ENCODE results near the gene GGT1.
"Not testable (repeated sequence)": the region's sequence is repeated elsewhere in the genome, so short reads cannot be mapped to it uniquely, and the experiment has no call there.

Gene GGT1

DNA sequence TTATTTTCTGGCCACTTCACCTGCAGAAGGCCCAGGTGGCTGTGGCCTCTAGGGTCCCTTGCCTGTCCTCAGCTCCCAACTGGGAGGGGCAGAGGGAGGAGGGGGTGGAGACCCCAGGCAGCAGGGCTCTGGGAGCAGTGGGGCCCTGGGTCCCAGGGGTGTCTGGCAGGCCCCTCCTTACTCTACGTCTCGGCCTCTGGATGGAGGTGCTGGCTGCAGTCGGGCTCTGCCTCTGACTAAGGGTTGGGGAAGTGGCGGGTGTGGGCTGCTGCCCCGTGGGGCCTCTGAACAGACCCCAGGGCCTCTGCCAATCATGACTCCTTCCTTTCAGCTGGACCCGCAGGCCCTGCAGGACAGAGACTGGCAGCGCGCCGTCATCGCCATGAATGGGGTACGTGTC lies 41.4 kb downstream of the GGT1 start:
- not testable (repeated sequence) for DNase-seq

DNA sequence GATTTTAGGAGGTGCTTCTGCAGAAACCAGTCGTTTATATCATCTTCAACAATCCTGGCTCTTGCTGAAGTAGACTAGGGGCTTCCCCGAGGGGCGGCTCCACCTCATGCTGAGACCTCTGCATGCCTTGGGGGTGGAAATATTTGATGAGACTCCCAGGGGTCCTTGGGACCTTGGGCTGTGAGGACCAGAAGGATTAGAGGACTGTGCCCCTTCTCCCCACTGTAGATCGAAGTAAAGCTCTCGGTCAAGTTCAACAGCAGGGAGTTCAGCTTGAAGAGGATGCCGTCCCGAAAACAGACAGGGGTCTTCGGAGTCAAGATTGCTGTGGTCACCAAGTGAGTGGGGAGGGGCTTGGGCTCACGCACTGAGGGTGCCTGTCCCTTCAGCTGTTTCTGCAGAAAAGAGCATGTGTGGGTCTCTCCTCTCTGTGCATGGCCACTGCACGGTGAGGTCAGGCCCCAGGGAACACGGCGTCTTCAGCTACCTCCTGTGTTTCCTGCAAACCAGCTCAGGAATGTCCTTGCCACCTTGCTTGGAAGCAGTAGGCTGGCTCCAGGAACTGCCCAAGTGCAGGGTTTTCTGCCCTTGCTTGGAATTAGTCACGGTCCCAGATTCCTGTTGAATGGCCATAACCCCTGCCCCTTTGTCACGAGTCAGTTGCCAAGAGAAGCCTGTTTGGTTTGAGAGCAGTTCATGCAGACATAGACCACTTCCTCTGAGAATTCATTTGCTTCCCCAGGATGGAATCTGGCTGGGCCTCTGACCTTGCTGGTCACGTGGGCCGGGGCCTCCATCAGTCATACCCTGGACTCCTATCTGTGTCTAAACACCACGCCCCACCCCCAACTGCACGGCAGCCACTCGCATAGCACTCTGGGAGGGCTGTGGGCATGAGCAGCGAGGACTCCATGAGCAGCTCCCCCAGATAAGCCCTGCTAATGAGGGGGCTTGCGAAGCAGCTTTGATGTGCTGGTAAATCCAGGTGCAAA lies 42.7 kb downstream of the GGT1 start:
- not testable (repeated sequence) for DNase-seq

DNA sequence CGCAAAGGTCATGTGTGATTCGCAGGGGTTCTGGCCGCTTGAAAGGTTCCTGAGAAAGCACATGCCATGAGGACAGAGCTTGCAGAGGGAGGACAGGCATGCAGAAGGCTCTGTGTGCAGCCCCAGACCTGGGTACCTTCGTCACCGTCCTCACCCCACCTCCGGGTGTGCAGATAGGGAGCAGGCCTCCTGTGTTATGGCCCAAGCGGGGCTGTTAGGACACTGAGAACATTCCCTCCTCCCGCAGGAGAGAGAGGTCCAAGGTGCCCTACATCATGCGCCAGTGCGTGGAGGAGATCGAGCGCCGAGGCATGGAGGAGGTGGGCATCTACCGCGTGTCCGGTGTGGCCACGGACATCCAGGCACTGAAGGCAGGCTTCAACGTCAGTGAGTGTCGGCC lies 43.8 kb downstream of the GGT1 start:
- DNase-seq: not testable (repeated sequence)

DNA sequence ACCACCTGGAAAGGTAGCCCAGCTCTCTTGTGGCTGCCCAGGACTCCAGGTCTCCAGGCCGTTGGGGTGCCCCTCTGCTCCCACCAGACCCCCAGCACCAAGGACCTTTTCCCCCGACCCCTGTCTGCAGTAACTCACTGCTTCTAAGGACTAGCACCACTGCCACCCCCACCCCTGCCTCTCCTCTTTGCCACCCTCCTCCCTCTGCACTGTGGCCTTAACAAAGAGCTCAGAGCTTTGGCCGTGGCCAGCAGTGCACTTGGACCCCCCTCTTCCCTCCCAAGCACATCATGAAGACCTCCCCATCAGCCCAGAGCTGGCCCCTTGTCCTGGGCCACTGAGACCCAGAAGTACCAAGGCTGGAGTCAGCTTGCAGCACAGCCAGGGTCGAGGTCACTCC lies 46.4 kb downstream of the GGT1 start:
- not testable (repeated sequence) for DNase-seq

DNA sequence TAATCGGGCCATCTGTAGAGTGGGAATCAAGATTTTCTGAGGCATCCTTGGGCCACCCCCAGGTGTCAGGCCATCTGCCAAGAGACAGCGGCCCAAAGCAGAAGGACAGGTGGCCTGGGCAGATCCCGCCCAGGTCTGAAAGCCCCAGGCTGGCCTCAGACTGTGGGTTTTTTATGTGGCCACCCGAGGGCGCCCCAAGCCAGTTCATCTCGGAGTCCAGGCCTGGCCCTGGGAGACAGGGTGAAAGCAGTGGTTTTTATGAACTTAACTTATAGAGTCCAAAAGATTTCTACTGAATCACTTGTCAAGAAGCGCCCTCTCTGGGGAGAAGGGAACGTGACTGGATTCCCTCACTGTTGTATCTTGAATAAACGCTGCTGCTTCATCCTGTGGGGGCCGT lies 47.9 kb downstream of the GGT1 start:
- not testable (repeated sequence) for DNase-seq

DNA sequence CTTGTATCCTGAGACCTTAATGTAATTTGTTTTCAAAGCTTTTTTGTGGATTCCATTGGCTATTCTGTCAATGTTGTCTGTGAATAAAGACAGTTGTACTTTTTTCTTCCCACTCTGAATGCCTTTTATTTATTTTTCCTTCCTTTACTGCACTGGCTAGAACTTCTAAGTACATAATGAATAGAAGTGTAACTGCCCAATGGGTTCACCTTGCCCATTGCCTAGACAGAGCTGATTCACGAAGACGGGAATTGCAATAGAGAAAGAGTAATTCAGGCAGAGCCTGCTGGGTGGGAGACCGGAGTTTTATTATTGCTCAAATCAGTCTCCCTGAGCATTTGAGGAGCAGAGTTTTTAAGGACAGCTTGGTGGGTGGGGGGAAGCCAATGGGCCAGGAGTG lies 62.4 kb downstream of the GGT1 start:
- DNase-seq: not testable (repeated sequence)

DNA sequence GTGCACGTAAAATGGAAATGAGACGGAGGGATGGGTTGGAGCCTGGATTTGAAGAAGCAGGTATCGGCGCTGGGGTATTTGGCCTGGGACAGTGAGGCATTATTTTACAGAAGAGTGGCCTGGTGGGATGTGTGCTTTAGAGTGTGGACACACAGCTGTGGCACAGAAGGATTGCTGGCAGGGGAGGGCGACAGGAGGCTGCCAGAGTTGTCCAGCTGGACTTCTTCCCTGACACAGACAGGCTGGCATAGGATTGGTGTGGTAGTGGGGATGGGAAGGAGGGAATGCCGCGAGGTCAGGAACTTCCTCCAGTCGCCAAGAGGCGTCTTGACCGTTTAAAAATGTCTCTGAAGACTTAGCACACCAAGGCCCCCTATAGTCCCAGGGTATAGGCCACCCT lies 64.9 kb downstream of the GGT1 start:
- not testable (repeated sequence) for DNase-seq

DNA sequence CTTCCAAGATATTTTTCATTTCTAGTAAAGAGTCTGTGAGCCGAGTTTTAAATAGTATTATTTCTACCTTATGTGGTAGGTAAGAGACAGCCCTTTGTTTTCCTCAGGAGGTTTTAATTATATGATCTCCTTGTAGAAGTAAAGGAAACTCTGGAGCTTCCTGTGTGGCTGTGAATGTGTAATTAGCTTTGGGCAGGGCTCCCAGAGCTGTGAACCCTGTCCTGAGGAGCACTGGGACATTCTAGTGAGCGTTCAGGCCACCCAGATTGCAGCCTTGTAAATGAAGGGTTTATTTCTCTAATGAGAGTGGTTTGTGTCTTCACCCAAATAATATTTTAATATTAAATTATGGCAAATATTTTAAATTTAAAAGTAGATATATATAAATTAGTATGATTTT lies 69.5 kb downstream of the GGT1 start:
- DNase-seq: not testable (repeated sequence)

All from right forelimb (tissue), 1 donor.